ENCODE data around the gene HS6ST2.

Gene HS6ST2

DNA sequence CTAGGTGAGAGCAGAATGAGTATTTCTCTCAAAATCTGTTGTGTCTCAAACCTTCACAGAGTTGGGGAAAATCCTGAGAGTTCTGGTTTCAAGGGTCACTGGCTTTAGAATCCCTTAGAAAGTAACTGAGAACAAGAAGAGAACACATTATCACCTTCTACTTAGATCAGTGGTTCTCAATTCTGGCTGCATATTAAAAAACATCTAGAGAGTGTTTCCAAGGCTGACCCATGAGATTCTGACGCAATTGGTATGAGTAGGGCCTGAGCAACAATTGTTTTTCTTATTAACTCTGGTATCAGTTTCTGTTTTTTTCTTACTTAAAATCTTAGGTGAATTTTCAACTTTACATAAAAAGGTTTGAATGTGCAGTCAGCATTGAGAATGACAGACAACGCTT, 212.8 kb downstream of the HS6ST2 start:
- DNase-seq (ENCODE audit: low read depth in 2 of 3, low spot score in 1 of 3), result no peak

DNA sequence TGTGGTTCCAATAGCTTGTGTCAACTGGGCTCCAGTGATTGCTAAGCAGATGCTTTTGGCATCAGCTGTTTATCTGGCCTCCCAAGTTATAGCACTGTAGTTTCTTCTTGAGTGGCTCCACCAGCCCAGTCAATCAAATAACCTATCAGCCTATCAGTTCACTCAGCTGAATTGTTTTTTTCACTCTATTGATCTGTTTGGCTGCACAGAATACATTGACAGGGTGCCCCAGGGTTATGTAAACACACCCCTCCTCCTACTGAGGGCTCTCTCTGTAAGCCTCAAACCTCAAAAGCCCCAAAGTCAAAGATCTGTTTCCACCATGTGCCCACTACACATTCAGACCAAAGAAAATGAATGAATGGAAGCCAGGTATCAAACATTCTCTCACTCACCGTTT, 214.0 kb downstream of the HS6ST2 start:
- no peak for DNase-seq (ENCODE audit: low read depth in 2 of 3, low spot score in 1 of 3)

DNA sequence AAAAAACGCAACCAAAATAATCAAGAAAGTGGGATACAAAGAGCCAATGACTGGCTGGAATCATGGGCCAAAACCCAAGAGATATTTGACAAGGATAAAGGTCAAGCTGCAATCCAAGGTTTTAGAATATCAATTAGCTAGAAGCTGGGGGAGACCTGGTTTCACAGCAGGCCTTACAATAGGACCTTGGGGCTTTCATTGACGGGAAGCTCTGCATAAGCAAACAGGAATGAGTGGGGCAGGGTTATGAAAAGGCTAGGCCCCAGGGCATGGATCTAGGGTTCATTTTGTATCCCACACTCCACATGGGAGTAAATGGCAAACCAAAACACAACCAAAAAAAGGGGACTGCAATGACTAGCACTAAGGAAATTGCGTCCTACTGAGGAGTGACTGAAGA, 215.3 kb downstream of the HS6ST2 start:
- DNase-seq (ENCODE audit: low read depth in 2 of 3, low spot score in 1 of 3), result no peak

DNA sequence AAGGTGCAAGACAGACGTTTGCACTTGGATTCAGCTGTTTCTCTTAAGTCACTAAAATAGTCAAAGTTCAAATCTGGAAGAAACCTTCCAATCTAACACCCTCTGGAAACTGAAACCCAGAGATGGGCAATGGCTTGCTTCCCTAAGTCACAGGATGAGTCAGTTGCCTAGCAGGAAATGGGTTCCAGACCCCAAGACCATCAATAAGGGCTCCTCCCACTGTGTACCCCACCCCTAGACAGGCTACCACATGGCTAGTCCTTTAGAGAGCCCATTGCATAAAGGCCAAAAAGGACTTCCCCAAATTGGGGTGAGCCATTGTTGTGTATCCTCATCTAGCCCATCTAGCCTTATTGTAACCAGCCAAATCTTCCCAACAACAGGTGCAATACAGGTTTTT, 216.2 kb downstream of the HS6ST2 start:
- DNase-seq (ENCODE audit: low read depth in 2 of 3, low spot score in 1 of 3), result no peak

DNA sequence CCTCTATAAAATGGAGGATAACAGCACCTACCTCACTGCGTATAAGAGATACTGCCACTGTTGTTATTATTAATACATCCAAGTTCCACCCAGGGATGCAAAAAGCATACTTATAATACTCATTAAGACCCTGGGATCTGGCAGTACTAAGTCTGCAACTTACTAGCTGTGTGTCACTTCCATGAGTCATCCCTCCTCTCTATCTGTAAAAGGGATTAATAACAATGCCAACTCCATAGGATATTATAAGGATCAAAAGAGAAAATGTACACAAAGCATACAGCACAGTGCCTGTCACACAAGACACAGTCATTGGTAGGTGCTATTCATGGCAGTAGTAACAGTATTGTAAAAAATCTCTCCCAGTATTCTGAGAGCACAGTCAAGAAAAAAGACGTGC, 216.7 kb downstream of the HS6ST2 start:
- DNase-seq (ENCODE audit: low read depth in 2 of 3, low spot score in 1 of 3), result no peak

DNA sequence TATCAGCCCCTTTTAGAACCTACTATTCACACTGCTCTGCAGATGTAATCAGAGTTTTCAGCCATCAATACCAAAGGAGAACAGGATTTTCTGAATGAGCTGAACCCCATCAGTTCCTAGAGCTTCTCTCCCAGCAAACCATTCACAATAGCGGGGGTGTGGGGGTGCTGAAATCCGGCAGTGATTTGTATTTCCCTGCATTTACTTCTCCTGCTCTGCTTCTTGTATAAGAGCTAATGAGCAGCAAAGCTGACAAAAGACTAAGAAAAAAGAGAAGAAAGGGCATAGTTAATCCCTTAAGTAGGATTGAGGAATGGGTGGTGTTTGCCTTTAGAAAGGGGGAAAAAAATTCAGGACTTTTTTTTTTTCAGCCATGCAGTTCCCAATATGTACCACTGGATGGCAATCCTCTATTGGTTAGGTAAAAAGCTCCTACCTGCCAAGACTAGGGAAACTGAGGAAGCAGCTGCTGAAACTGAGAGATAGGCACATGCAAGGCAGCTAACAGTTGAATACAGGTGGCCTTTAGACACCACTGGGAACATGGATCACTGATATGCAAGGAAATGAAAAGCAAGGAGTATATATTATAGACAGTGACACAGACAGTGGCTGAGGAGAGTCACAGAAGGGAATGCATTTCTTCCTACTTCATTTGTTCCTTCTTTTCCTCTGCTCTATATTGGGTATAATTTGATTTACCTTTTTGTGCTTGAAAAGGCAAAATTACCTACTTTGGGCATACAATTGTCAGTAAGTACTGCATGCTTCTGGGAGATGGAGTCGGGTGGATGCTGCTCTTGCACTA, 217.9 kb downstream of the HS6ST2 start:
- DNase-seq (ENCODE audit: low read depth in 2 of 3, low spot score in 1 of 3), result no peak

DNA sequence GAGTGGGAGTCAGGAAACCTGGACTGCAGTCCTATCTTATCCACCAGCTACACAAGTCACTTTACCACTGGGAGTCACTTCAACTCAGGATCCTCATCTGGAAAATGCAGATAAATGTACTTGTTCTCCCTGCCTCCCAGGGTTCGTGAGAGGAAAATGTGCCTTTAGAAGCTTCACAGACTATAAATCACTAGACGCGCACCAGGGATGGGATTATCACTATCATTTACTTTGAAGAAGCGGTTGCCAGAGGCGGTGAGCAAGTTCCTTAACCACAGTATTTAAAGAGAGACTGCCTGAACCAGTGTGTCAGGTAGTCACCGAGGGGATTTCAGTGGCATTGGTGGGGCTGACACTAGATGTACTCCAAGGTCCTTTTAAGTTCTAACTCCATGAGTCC, 219.5 kb downstream of the HS6ST2 start:
- DNase-seq (ENCODE audit: low read depth in 2 of 3, low spot score in 1 of 3), result no peak

DNA sequence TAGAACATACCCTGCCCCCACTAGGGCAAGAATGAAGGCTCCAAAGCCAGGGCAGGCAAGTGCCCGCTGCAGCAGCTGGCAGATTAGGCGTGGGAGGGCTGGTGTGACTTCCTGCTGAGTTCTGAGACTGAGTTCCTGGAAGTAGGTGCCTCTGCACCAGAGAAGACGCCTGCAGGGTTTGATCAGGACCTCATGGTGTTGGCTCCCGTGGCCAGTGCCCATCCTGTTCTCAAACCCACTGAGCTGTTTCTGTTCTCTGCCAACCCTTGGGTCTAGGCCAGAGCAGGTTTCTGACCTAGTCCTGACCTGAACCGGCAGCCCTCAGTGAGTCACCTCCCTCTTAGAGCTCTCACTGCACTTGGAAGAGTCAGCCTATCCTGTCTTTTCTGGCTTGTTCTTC, 220.7 kb downstream of the HS6ST2 start:
- DNase-seq (ENCODE audit: low read depth in 2 of 3, low spot score in 1 of 3), result peak; percentile 21 to 24 (median 23)

DNA sequence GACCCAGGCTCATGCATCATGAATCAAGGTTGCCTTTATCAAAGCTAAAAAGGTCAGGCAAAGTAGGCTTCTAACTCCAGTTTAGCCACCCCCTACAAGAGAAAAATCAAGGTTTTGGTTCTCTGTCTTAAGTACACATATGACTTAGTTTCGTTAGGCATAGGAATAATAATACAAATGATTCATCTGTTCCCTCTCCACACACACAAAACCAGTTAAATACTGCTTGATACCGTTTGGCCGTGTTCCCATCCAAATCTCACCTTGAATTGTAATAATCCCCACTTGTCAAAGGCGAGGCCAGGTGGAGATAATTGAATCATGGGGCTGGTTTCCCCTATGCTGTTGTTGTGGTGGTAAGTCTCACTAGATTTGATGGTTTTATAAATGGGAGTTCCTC, 226.2 kb downstream of the HS6ST2 start:
- DNase-seq (ENCODE audit: low read depth in 2 of 3, low spot score in 1 of 3), result no peak

DNA sequence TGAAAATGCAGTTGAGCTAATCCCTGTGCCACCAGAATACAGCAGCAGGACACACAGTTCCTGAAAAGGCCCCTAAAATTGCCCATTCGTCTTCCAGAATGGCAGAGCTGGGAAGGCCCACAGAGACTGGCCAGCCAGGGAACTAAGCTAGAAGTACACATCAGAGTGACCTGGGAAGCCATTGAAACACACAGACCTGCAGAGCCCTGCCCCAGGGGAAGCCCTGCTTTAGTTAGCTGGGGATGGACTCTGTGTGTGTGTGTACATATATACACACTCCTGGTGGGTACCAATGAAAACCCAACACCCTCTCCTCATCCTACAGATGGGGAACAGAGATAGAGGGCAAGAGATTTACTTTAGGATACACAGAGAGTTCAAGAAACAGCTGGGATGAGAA, 227.7 kb downstream of the HS6ST2 start:
- no peak for DNase-seq (ENCODE audit: low read depth in 2 of 3, low spot score in 1 of 3)

DNA sequence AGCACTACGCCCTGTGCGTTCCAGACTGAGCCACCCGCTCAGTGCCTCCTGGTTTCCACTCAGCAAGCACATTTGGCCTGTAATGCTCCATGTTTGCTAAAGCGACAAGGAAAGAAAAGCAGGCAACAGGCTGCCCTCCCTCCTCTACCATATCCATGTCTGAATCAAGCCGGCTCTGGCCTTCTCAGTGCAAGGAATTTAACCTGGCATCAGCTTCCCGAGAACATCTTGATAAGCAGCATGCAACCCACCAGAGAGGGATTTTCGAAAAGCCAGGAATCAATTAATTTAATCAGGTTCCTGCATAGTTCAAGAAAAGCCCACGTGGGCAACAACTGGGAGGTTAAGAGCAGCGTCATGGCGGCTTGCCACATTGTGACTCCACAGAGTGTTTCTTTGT, 228.2 kb downstream of the HS6ST2 start:
- DNase-seq (ENCODE audit: low read depth in 2 of 3, low spot score in 1 of 3), result no peak

DNA sequence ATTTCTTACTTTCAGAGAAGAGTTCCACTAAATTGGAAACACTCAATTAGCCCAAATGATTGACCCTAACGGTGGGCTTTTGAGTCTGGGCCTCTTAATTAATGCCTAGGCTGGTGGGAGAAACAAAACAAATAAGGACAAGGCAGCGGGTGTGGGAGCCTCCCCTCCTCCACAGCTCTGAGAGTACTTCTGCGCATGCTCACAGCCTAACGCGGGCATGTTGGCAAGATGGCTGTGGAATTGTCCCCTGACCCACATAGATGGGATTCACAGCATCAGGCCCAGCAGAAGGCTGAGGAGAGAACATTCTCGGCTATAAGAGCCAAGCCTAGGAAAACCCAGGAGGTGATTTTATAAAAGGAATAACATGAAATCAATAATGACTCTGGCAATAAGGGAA, 230.1 kb downstream of the HS6ST2 start:
- DNase-seq (ENCODE audit: low read depth in 2 of 3, low spot score in 1 of 3), result no peak

DNA sequence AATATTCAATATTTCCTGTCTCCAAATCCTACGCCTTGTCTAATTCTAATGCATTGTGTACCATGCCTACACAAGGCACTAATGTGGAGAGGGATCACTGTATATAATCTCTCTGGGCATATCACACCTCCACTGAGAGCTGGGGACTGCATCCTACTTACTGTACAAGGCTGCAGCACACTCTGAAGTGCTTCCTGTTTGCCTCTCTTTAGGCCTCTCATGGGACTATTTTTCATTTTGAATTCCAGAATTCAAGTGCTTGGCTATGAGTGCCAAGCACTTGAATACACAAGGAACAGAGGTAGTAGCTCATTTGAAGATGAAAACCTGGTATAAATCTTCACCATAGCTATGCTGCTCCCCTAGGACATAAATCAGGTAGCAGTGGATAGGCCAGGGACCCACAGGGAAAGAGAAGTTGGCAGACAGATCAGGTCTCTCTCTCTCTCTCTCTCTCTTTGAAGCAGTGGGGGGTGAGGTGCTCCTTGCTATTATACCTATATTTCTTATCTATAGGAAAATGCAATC, 239.9 kb downstream of the HS6ST2 start:
- DNase-seq (ENCODE audit: low read depth in 2 of 3, low spot score in 1 of 3), result no peak

DNA sequence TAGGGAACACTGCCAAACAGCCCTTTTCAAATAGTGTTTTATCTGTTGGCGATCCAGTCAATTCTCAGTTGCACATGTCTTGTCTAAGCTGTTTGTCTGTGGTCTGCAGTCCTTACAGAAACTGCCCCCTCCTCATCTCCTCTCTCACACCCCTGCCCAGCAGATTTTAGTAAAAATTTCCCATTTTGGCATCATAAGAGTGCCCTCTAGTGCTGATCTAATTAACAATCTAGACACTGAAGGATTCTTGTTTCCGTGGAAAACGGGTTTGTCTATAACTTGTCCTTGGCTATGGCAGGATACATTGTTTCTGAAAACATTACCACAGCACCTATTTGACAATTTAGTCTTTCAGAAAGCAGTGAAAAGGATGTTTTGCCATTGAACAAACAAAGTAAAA, 242.4 kb downstream of the HS6ST2 start:
- DNase-seq (ENCODE audit: low read depth in 2 of 3, low spot score in 1 of 3), result no peak

DNA sequence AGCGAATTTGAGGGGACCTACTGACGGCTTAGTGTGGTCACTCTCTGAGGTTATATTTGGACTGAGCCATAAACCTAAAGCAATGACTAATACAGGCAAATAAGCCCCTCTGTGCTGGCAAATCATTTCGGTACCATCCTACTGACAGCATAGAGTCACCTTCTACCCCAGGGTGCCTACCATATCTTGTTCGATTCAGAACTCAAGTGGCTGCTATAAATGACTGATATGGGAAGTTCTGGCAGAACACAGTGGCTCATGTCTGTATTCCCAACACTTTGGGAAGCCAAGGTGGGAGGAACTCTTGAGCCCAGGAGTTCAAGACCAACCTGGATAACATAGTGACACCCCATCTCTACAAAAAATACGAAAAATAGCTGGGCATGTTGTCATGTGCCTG, 243.5 kb downstream of the HS6ST2 start:
- DNase-seq (ENCODE audit: low read depth in 2 of 3, low spot score in 1 of 3), result no peak

DNA sequence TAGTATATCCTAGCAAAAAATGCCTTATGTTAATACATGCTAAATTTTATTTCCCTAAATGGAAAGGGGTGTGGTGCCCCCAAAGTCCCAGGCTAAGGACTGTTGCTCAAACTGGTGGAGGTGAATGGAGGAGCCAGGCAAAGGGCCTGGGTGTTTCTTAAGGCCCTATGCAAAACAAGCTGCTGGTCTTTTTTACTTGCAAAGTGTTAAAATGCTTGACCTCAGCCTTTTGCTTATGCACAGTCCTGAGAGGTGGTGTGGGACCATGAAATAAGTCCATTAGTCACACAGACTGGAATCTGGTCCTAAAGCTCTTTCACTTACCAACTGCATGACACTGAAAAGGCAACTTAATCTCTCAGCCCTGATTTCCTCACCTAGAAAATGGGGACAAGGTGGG, 246.1 kb downstream of the HS6ST2 start:
- DNase-seq (ENCODE audit: low read depth in 2 of 3, low spot score in 1 of 3), result no peak

DNA sequence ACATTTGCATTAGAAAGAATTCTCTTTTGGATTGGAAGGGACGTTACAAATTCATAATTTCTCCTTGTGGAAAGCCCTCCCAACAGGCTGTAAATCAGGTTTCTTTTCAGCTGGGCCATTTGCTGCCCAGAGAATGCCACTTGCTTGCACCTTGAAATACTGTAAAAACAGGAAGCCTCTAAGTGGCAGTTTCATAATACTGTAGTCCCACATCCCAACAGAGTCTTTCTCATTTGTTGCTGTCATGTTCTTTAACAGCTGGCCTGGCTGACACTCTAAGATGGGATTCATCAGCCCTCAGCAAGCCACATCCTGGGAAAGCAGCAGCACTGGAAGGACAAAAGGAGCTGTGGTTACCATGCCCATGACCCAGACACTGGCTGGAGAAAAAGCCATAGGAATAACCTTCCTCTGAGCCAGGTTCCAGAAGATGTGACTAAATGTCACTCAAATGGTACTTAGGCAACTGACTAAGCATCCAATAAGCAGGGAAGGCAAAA, 247.7 kb downstream of the HS6ST2 start:
- DNase-seq (ENCODE audit: low read depth in 2 of 3, low spot score in 1 of 3), result no peak

DNA sequence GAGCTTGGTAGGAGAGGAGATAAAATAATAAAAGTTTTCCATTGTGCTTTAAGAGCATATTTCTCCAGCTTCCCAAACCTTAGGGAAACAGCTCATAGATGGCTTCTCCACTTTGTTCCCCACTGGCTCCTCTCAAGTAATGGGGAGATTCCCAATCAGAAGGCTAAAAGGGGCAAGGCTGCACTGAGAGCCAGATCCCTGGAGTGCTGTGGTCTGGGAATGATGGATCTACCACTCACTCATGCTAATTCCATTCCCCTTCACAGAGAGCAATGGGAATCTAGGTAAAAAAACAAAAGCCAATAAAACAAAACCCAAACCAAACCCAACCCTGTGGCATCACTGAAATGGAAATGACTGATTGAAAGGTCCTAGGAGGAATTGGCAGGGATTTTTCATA, 249.9 kb downstream of the HS6ST2 start:
- no peak for DNase-seq (ENCODE audit: low read depth in 2 of 3, low spot score in 1 of 3)

DNA sequence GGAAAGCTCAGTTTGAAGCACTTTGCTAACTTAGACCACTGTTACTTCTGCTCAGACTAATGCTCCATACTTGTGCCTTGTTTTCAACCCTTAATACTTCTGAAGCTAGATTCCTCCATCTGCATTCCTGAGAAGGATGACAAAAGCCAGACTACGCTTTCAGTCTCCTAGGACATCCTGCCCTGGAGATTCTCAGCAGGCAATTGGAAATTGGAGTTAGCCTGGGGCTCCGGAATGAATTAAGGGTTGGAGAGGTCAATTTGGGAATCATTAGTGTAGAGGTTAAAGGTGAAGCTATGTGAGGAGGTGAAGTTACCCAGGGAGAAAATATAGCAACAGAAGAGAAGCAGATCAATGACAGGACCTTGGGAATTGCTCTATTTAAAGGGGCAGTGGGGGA, 253.7 kb downstream of the HS6ST2 start:
- no peak for DNase-seq (ENCODE audit: low read depth in 2 of 3, low spot score in 1 of 3)

DNA sequence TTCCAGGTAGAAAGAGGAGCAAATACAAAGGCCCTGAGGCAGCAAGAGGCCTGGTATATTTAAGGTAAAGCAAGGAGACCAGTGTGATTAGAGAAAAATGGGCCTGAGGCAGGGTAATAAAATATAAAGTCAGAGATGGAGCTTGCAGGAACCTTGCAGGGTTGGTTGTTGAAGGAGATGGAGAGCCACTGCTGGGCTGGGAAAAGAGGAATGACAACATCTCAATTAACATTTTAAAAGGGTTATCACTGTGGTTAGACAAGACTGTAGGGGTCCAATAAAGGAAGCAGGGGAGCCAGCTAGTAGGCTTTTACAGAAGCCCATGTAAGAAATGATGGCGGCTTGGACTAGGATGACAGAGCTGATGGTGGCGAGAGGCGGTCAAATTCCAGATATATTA, 264.0 kb downstream of the HS6ST2 start:
- no peak for DNase-seq (ENCODE audit: low read depth in 2 of 3, low spot score in 1 of 3)

DNA sequence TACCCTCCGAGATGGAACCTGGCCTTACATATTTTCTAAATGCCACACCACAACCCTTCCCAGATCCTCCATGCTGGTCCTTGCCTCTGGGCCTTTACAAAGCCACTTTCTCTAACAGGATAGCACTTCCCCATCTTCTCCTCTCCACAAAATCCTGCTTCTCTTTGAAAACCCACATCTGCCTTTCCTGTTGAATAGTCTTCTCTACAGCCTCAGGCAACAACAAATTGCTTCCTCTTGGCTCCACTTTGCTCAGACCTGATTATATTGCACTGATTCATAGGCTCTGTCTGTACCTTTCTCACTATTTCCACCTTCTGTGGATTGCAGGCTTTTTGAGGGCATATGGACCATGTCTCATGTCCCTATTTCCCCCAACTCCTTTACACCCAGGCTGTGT, 265.9 kb downstream of the HS6ST2 start:
- no peak for DNase-seq (ENCODE audit: low read depth in 2 of 3, low spot score in 1 of 3)

DNA sequence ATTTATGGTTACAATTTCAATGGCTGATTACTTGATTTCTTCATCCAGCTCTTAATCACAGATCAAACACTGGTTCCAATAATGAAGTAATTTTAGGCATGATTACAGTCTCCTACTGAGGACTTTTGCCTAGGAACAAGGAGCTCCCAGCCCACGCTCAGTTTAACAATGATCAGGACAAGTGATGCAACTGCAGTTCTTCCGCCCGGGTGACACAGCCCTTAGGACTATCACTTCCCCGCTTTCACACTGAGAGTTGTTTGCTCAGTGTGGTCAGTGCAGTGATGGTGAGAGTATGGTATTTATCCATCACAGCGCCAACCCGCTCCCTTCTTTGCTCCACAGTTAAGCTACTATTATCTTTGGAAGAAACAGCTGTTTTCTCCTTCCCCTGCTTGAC, 266.4 kb downstream of the HS6ST2 start:
- no peak for DNase-seq (ENCODE audit: low read depth in 2 of 3, low spot score in 1 of 3)
